GM12878 (cell line): ENCODE results near the gene NAA25. TPM values are rescaled to one million over a fixed set of nuclear protein-coding genes. Genes with fewer than 3 reads are reported as not detected.

Experiments
- FOXK2 ChIP-seq: fragments of 450-650 bp; IDR thresholded peaks from 2 replicates; pipeline ENCODE4 v1.6.1; 2017; ENCODE audit warnings: mild to moderate bottlenecking, moderate library complexity
- GABPA ChIP-seq: IDR thresholded peaks from 2 replicates; pipeline ENCODE4 v1.6.1; 2014; ENCODE audit warnings: antibody characterized with exemption, low read depth, mild to moderate bottlenecking, inconsistent platforms
- HCFC1 ChIP-seq: fragments of 150-350 bp; IDR thresholded peaks from 2 replicates; pipeline ENCODE4 v1.6.1; 2014; ENCODE audit warnings: low read length
- NR2C1 ChIP-seq: fragments of 450-650 bp; IDR thresholded peaks from 2 replicates; pipeline ENCODE4 v1.6.1; 2017; ENCODE audit warnings: antibody characterized with exemption, mild to moderate bottlenecking, moderate library complexity
- polyA plus RNA-seq, 11 experiments: library from polyadenylated mRNA; depleted of rRNA in 4 of 11; unstranded in 6 of 11; stranded (reverse) in 5 of 11; fragments of >200 nt; fragmentation: Nextera tagmentation in 4 of 11; fragmentation: Illumina TruSeq in 1 of 11; extraction: Ambion mirVana in 4 of 11; extraction: Trizol in 1 of 11; gene quantifications; 1 replicate in 1 of 11; 2 replicates in 10 of 11; pipeline versions ENCODE4 v1.2.1 to v1.2.3, GENCODE V29; 2011 to 2016; ENCODE audit warnings: inconsistent platforms in 2 of 11, missing spikeins in 2 of 11, low read depth in 1 of 11
- total RNA-seq, 4 experiments: library from RNA; depleted of rRNA in 3 of 4; stranded (reverse); fragments of >200 nt in 3 of 4; fragmentation: Illumina TruSeq in 1 of 4; extraction: Trizol in 1 of 4; gene quantifications; 2 replicates each; pipeline versions ENCODE4 v1.2.1 to v1.2.3, GENCODE V29; 2013 to 2021
- TF ChIP-seq, protein P1 (sequence below): fragments of 150-350 bp; IDR thresholded peaks from 2 replicates; pipeline ENCODE4 v1.6.1; 2016; ENCODE audit warnings: low read depth, low read length
- TF ChIP-seq, protein P2 (sequence below): fragments of 450-650 bp; formaldehyde crosslinking; IDR thresholded peaks from 2 replicates; pipeline ENCODE4 v1.5.0; 2022; ENCODE audit warnings: mild to moderate bottlenecking, missing genetic modification characterization

The NAA25 gene
- total and polyA plus RNA-seq, 10 of the 15 experiments (the other 5 are each of a cell fraction or from before 2014, with no cell fraction given), result 15.0 to 39.2 (median 29.4) TPM

DNA sequence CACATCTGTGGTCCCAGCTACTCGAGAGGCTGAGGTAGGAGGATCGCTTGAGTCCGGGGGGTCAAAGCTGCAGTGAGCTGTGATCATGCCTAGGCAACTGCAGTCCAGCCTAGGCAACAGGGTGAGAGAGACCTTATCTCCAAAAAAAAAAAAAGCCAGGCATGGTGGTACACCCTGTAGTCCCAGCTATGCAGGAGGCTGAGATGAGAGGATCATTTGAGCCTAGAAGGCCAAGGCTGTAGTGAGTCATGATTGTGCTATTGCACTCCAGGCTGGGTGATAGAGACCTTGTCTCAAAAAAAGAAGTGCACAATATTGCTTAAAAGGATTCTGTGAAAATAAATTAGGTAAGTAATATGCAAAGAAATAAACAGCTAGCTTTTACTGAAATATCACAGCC lies 17.0 kb downstream of the NAA25 start (continued):
- no peak for TF ChIP-seq HCFC1
- TF ChIP-seq FOXK2, result no peak
- TF ChIP-seq, protein P1, sequence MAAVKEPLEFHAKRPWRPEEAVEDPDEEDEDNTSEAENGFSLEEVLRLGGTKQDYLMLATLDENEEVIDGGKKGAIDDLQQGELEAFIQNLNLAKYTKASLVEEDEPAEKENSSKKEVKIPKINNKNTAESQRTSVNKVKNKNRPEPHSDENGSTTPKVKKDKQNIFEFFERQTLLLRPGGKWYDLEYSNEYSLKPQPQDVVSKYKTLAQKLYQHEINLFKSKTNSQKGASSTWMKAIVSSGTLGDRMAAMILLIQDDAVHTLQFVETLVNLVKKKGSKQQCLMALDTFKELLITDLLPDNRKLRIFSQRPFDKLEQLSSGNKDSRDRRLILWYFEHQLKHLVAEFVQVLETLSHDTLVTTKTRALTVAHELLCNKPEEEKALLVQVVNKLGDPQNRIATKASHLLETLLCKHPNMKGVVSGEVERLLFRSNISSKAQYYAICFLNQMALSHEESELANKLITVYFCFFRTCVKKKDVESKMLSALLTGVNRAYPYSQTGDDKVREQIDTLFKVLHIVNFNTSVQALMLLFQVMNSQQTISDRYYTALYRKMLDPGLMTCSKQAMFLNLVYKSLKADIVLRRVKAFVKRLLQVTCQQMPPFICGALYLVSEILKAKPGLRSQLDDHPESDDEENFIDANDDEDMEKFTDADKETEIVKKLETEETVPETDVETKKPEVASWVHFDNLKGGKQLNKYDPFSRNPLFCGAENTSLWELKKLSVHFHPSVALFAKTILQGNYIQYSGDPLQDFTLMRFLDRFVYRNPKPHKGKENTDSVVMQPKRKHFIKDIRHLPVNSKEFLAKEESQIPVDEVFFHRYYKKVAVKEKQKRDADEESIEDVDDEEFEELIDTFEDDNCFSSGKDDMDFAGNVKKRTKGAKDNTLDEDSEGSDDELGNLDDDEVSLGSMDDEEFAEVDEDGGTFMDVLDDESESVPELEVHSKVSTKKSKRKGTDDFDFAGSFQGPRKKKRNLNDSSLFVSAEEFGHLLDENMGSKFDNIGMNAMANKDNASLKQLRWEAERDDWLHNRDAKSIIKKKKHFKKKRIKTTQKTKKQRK, result no peak
- TF ChIP-seq NR2C1, result no peak
- TF ChIP-seq, protein P2, sequence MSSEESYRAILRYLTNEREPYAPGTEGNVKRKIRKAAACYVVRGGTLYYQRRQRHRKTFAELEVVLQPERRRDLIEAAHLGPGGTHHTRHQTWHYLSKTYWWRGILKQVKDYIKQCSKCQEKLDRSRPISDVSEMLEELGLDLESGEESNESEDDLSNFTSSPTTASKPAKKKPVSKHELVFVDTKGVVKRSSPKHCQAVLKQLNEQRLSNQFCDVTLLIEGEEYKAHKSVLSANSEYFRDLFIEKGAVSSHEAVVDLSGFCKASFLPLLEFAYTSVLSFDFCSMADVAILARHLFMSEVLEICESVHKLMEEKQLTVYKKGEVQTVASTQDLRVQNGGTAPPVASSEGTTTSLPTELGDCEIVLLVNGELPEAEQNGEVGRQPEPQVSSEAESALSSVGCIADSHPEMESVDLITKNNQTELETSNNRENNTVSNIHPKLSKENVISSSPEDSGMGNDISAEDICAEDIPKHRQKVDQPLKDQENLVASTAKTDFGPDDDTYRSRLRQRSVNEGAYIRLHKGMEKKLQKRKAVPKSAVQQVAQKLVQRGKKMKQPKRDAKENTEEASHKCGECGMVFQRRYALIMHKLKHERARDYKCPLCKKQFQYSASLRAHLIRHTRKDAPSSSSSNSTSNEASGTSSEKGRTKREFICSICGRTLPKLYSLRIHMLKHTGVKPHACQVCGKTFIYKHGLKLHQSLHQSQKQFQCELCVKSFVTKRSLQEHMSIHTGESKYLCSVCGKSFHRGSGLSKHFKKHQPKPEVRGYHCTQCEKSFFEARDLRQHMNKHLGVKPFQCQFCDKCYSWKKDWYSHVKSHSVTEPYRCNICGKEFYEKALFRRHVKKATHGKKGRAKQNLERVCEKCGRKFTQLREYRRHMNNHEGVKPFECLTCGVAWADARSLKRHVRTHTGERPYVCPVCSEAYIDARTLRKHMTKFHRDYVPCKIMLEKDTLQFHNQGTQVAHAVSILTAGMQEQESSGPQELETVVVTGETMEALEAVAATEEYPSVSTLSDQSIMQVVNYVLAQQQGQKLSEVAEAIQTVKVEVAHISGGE (CRISPR knock-in tag), result no peak
- no peak for TF ChIP-seq GABPA
- TF ChIP-seq, all 136 proteins: peak for 0
